Natural killer cell (primary cell): Measurements from ENCODE around the gene RNPEP. TPM values are rescaled to one million over a fixed set of nuclear protein-coding genes. Genes with fewer than 3 reads are reported as not detected.

Experiments used
- ATAC-seq, 3 donors: fragments of 150-1000 bp in 2 of 3; fragments of 200-7000 bp in 1 of 3; cut with Tn5 transposase; 1 replicate in 1 of 3; 2 replicates in 2 of 3; pipeline ENCODE4 v1.10.0; 2021; ENCODE audit warnings: mild to moderate bottlenecking in 2 of 3, moderate library complexity in 2 of 3
- DNase-seq, 2 donors: peaks; one replicate each; pipeline versions ENCODE4 v3.0.0 to v3.0.0-alpha.2; 2013 to 2021; ENCODE audit warnings: mixed read lengths in 1 of 2
- H3K27ac ChIP-seq: one replicate; pipeline ENCODE4 v1.5.1; 2013; ENCODE audit warnings: mild to moderate bottlenecking, low read length
- H3K27me3 ChIP-seq: one replicate; pipeline ENCODE4 v1.6.1; 2013; ENCODE audit warnings: low read length; ENCODE audit not compliant: control insufficient read depth, insufficient read depth
- H3K36me3 ChIP-seq: one replicate; pipeline ENCODE4 v1.6.1; 2013; ENCODE audit warnings: low read length; ENCODE audit not compliant: control insufficient read depth, insufficient read depth
- H3K4me1 ChIP-seq: one replicate; pipeline ENCODE4 v1.6.1; 2013; ENCODE audit warnings: low read length; ENCODE audit not compliant: control insufficient read depth, insufficient read depth
- H3K4me3 ChIP-seq: one replicate; pipeline ENCODE4 v1.5.1; 2013; ENCODE audit warnings: low read length
- H3K9me3 ChIP-seq: one replicate; pipeline ENCODE4 v1.6.1; 2013; ENCODE audit warnings: low read length; ENCODE audit not compliant: control insufficient read depth, insufficient read depth
- H3K27ac Mint-ChIP-seq, 2 donors: one replicate each; pipeline ENCODE4 v1.8.0; 2022; ENCODE audit warnings: mild to moderate bottlenecking in 2 of 2, mixed read lengths in 2 of 2, moderate library complexity in 1 of 2
- H3K27me3 Mint-ChIP-seq, 2 donors: one replicate each; pipeline ENCODE4 v1.8.0; 2022; ENCODE audit warnings: low read depth in 2 of 2, mixed read lengths in 2 of 2
- H3K36me3 Mint-ChIP-seq: one replicate; pipeline ENCODE4 v1.8.0; 2022; ENCODE audit warnings: mixed read lengths
- H3K4me1 Mint-ChIP-seq, 2 donors: one replicate each; pipeline ENCODE4 v1.8.0; 2022; ENCODE audit warnings: mixed read lengths in 2 of 2
- H3K4me3 Mint-ChIP-seq: one replicate; pipeline ENCODE4 v1.8.0; 2022; ENCODE audit warnings: mild to moderate bottlenecking, moderate library complexity, mixed read lengths
- H3K9me3 Mint-ChIP-seq, 2 donors: one replicate each; pipeline ENCODE4 v1.8.0; 2022; ENCODE audit warnings: mixed read lengths in 2 of 2
- WGBS: methylation state at CpG from one replicate; pipeline ENCODE4 v1.1.7; 2013; ENCODE audit warnings: missing lambda C conversion rate; ENCODE audit not compliant: insufficient coverage; 5-methylcytosine and 5-hydroxymethylcytosine counted together
- intact Hi-C: fragments of 100-400 bp; cut with micrococcal nuclease; formaldehyde crosslinking; loops from one replicate; pipeline ENCODE4 v1.14.2; 2022
- total RNA-seq, 4 donors: library from RNA; stranded (reverse); fragments of 120-200 nt in 1 of 4; gene quantifications; one replicate each; pipeline versions ENCODE4 v1.2.3 to v1.2.4, GENCODE V29; 2013 to 2022
- TF ChIP-seq, protein P1 (sequence below): fragments of 200-600 bp; IDR thresholded peaks from one replicate; pipeline ENCODE4 v1.8.0; 2022; ENCODE audit warnings: antibody characterized with exemption

The RNPEP gene
- total RNA-seq, 3 donors from 2014 or later (not counting 1 experiment from before 2014, with no cell fraction given) = 46.1 to 50.2 (median 47.9) TPM

DNA sequence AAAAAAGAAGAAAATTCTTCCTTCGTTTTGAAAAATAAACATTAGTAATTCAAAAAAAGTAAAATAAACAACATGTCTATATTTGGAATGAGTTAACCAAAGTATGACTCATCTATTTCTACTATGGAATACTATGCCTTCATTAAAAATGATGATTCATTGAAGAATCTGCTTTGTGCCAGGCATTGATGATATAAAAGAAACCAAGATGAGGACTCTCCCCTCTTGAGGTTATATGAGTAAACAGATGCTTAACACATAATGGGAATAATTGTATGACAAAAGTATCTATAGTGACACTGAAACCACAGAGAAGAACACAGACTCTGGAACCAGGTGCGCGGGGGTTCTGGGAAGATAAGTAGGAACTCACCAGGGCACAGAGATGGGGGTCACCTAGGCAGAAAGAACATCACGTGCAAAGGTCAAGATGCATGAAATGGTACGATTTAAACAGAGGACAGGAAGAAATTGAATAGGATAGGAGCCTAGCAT lies 46.8 kb downstream of the RNPEP start:
- no peak overlapping the region for H3K27ac ChIP-seq
- Mint-ChIP-seq H3K9me3 (no peaks in the 10 kb centered on the region), H3K4me1 (no peaks in the 10 kb centered on the region), H3K36me3 (no peaks in the 10 kb centered on the region), H3K27ac (no peak overlapping the region), H3K4me3 (no peak overlapping the region), H3K27me3 (peaks cover 0 to 3% of the 10 kb centered on the region in 2 donors)
- no peaks in the 10 kb centered on the region for H3K27me3 ChIP-seq
- intact Hi-C loops = no loop called here
- TF ChIP-seq, protein P1, sequence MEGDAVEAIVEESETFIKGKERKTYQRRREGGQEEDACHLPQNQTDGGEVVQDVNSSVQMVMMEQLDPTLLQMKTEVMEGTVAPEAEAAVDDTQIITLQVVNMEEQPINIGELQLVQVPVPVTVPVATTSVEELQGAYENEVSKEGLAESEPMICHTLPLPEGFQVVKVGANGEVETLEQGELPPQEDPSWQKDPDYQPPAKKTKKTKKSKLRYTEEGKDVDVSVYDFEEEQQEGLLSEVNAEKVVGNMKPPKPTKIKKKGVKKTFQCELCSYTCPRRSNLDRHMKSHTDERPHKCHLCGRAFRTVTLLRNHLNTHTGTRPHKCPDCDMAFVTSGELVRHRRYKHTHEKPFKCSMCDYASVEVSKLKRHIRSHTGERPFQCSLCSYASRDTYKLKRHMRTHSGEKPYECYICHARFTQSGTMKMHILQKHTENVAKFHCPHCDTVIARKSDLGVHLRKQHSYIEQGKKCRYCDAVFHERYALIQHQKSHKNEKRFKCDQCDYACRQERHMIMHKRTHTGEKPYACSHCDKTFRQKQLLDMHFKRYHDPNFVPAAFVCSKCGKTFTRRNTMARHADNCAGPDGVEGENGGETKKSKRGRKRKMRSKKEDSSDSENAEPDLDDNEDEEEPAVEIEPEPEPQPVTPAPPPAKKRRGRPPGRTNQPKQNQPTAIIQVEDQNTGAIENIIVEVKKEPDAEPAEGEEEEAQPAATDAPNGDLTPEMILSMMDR = no peak
- ATAC-seq (no peak), DNase-seq (no peak)
- H3K36me3 ChIP-seq = no peaks in the 10 kb centered on the region
- H3K4me1 ChIP-seq = no peaks in the 10 kb centered on the region
- 89% methylated on average over 4 of the region's 5 CpGs for WGBS
- H3K9me3 ChIP-seq = no peaks in the 10 kb centered on the region
- no peak overlapping the region for H3K4me3 ChIP-seq

DNA sequence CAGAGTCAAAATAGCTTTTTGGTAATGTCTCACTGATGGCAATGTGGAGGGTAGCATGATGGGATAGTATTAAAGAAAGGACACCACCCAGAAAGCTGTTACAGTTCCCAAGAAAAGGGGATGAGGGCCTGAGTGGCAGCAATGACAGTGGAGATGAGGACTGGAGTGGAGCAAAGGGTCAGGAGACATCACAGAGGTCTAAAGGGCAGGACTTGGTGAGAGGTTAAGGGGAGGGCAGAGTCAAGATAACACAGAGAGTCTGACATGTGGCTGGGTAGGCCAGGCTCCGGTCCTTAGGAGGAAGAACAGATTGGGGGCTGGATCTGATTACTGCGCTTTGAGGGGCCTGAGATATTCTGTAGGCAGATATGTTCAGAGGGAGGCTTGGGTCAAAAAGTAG lies 47.3 kb downstream of the RNPEP start:
- no peak overlapping the region for H3K4me3 ChIP-seq
- Mint-ChIP-seq H3K27me3 (peaks cover 0 to 3% of the 10 kb centered on the region in 2 donors), H3K4me1 (no peaks in the 10 kb centered on the region), H3K4me3 (no peak overlapping the region), H3K9me3 (no peaks in the 10 kb centered on the region), H3K27ac (no peak overlapping the region), H3K36me3 (no peaks in the 10 kb centered on the region)
- ATAC-seq = no peak
- no peaks in the 10 kb centered on the region for H3K4me1 ChIP-seq
- no peak overlapping the region for H3K27ac ChIP-seq
- no peaks in the 10 kb centered on the region for H3K27me3 ChIP-seq
- H3K9me3 ChIP-seq = no peaks in the 10 kb centered on the region
- DNase-seq = no peak
- intact Hi-C loops = no loop called here
- 92% methylated on average over 2 of the region's 2 CpGs for WGBS
- no peaks in the 10 kb centered on the region for H3K36me3 ChIP-seq
- TF ChIP-seq, protein P1 = no peak

DNA sequence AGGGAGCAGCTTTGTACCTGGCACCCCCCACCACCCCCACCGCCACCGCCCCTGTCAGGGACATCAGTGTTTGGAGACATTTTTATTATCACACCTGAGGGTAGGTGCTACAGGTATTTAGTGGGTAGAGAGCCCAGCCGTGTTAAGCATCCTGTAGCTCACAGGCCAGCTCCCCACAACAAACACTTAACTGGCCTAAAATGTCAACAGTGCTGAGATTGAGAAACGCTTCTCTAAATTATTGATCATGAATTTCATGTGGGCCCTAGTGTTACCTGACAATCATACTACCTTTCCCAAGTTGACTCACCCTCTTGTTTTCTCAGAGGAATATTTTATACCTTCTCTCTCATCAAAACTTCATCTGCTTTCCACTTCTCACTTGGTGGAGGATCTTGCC lies 49.3 kb downstream of the RNPEP start:
- TF ChIP-seq, protein P1 = no peak
- no peak overlapping the region for H3K4me3 Mint-ChIP-seq
- peaks cover 0 to 3% of the 10 kb centered on the region in 2 donors for H3K27me3 Mint-ChIP-seq
- no peaks in the 10 kb centered on the region for H3K4me1 Mint-ChIP-seq
- H3K9me3 ChIP-seq = no peaks in the 10 kb centered on the region
- intact Hi-C loops = no loop called here
- no peaks in the 10 kb centered on the region for H3K4me1 ChIP-seq
- no peak overlapping the region for H3K27ac ChIP-seq
- DNase-seq (no peak), ATAC-seq (no peak)
- WGBS = 61% methylated on average over 2 of the region's 4 CpGs
- no peaks in the 10 kb centered on the region for H3K36me3 ChIP-seq
- H3K27ac Mint-ChIP-seq = no peak overlapping the region
- no peak overlapping the region for H3K4me3 ChIP-seq
- no peaks in the 10 kb centered on the region for H3K27me3 ChIP-seq
- no peaks in the 10 kb centered on the region for H3K36me3 Mint-ChIP-seq
- no peaks in the 10 kb centered on the region for H3K9me3 Mint-ChIP-seq

DNA sequence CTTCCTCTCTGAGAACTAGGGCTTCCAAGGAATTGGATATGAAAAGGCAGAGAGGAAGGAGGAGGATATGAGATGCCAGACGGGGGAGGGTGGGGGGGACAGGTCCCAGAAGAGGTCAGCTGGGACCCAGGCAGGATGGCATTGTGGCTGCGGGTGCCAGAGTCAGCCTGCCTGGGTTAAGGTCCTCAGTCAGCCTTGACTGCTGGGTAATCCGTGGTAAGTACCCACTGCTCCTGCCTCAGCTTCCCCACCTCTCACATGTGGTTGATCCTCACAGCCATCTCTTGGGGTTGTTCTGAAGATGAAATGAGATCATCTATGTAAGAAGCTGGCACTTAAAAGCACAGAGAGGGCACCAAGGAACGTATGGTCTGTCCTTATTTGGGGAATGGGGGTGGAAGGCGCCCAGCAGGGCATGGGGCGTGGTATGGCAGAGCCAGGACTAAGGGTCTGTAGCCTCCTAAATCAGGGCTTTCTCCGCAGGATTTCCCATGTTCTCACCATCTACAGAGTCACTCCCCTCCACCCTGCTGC lies 51.8 kb downstream of the RNPEP start:
- TF ChIP-seq, protein P1 = no peak
- Mint-ChIP-seq H3K4me3 (no peak overlapping the region), H3K27ac (no peak overlapping the region), H3K27me3 (peaks cover 0 to 5% of the 10 kb centered on the region in 2 donors), H3K9me3 (no peaks in the 10 kb centered on the region), H3K4me1 (no peaks in the 10 kb centered on the region), H3K36me3 (no peaks in the 10 kb centered on the region)
- H3K9me3 ChIP-seq = no peaks in the 10 kb centered on the region
- intact Hi-C loops = no loop called here
- H3K4me3 ChIP-seq = no peak overlapping the region
- H3K4me1 ChIP-seq = no peaks in the 10 kb centered on the region
- no peak for DNase-seq
- no peaks in the 10 kb centered on the region for H3K27me3 ChIP-seq
- 79% methylated on average over 6 of the region's 7 CpGs for WGBS
- no peak for ATAC-seq
- no peak overlapping the region for H3K27ac ChIP-seq
- H3K36me3 ChIP-seq = no peaks in the 10 kb centered on the region
